ENCODE measurements around the gene RAPGEF4. TPM values are rescaled to one million over a fixed set of nuclear protein-coding genes. Genes with fewer than 3 reads are reported as not detected.

RAPGEF4 gene
- total RNA-seq, 3 donors from 2014 or later = 1.2 to 2.8 (median 2.2) TPM

- intact Hi-C loops (cut with DNase I, micrococcal nuclease) = no loop called here
- TF ChIP-seq, protein P1, sequence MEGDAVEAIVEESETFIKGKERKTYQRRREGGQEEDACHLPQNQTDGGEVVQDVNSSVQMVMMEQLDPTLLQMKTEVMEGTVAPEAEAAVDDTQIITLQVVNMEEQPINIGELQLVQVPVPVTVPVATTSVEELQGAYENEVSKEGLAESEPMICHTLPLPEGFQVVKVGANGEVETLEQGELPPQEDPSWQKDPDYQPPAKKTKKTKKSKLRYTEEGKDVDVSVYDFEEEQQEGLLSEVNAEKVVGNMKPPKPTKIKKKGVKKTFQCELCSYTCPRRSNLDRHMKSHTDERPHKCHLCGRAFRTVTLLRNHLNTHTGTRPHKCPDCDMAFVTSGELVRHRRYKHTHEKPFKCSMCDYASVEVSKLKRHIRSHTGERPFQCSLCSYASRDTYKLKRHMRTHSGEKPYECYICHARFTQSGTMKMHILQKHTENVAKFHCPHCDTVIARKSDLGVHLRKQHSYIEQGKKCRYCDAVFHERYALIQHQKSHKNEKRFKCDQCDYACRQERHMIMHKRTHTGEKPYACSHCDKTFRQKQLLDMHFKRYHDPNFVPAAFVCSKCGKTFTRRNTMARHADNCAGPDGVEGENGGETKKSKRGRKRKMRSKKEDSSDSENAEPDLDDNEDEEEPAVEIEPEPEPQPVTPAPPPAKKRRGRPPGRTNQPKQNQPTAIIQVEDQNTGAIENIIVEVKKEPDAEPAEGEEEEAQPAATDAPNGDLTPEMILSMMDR (IDR thresholded peaks at IDR 0.05) = no peak
Observed at GRCh38 chr2:172861656-172862476, 126.2 kb downstream of the RAPGEF4 start.

DNA sequence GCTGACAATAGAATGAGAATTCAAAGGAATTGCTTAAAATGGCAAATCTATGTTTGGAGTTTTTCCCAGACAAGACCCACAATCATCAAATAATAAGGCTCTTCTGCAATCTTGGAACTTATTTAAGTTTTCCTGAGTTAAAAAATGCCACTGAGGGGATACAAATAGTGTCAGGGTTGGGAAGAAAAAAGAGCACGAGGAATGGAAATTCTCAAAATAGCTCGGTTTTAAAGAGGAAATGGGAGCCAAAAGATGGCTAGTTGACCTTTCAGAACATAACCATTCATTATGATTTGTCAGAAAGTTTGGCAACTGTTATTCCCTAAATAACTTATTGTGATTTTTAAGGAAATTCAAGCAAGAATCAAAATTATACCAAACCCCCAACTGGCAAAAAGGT is 127.7 kb downstream of the RAPGEF4 start:
- DNase-seq (no peak), ATAC-seq (no peak)
- TF ChIP-seq, protein P1 (IDR thresholded peaks at IDR 0.05) = no peak
- intact Hi-C loops (cut with DNase I, micrococcal nuclease) = no loop called here
- H3K9me3 ChIP-seq = no peaks in the 10 kb centered on the region
- H3K4me3 ChIP-seq = no peak overlapping the region
- no peaks in the 10 kb centered on the region for H3K36me3 ChIP-seq (ENCODE audit: low read depth)
- no peaks in the 10 kb centered on the region for H3K4me1 ChIP-seq (ENCODE audit: low read depth)

More at GRCh38 chr2:172861656-172862476, 126.2 kb downstream of the RAPGEF4 start:
- H3K9me3 ChIP-seq = no peaks in the 10 kb centered on the region
- no peak overlapping the region for H3K4me3 ChIP-seq
- H3K36me3 ChIP-seq (ENCODE audit: low read depth) = no peaks in the 10 kb centered on the region
- H3K4me1 ChIP-seq (ENCODE audit: low read depth) = no peaks in the 10 kb centered on the region
- ATAC-seq (no peak), DNase-seq (no peak)

DNA sequence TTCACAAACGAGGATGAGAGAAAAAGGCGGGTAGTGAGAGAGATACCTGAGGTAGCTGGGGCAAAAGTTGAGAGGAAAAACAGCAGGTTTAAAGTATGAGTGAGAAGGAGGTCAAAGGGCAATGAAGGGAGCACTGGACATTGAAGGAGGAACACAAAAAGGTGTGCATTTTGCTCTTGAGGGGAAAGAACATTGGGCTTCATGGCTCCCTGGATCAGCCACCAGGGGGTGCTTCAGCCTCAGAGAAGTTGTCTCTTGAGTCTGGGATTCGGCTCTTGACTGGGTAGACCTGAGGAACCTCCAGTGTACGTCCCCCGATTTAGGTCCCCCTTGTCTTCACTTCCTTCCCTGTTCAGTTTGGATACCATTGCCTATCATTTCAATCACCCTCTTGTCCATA is 128.5 kb downstream of the RAPGEF4 start:
- no peak overlapping the region for H3K4me3 ChIP-seq
- intact Hi-C loops (cut with DNase I, micrococcal nuclease) = loop anchor here in 1 of 2 donors (2.0 kb wide), 1 partner anchor 69 kb away; no protein-coding TSS in a partner anchor
- H3K4me1 ChIP-seq (ENCODE audit: low read depth) = no peaks in the 10 kb centered on the region
- no peaks in the 10 kb centered on the region for H3K36me3 ChIP-seq (ENCODE audit: low read depth)
- peak; percentile 54 for ATAC-seq
- H3K9me3 ChIP-seq = no peaks in the 10 kb centered on the region
- peak in 2 of 3 donors; percentile 66 to 72 for DNase-seq
- TF ChIP-seq, protein P1 (IDR thresholded peaks at IDR 0.05) = peak; percentile 42

DNA sequence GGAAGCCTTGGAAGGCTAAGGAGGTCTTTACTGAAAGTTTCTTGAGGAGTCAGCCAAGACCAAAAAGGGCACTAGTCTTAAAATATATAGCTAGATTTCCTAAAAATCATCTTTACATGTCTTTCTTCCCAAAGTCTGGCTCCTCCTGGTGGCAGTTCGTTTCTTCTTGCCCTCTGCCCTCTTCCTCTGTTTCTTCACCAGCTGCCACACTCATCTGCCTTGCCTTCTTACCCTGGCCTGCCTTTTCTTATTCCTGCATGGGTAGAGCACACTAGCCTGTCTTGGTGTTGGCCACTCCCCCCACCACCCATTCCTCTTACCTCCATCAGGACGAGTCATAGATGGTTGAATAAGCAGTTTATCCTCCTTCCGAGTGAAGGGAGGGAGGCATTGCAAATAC is 129.8 kb downstream of the RAPGEF4 start:
- no peaks in the 10 kb centered on the region for H3K9me3 ChIP-seq
- intact Hi-C loops (cut with DNase I, micrococcal nuclease) = loop anchor here (2.0 to 5.0 kb wide), 2 partner anchors 67 kb away; no protein-coding TSS in a partner anchor
- H3K4me3 ChIP-seq = no peak overlapping the region
- TF ChIP-seq, protein P1 (IDR thresholded peaks at IDR 0.05) = no peak
- no peaks in the 10 kb centered on the region for H3K36me3 ChIP-seq (ENCODE audit: low read depth)
- H3K4me1 ChIP-seq (ENCODE audit: low read depth) = no peaks in the 10 kb centered on the region
- ATAC-seq = no peak
- peak in 1 of 3 donors; percentile 12 for DNase-seq

DNA sequence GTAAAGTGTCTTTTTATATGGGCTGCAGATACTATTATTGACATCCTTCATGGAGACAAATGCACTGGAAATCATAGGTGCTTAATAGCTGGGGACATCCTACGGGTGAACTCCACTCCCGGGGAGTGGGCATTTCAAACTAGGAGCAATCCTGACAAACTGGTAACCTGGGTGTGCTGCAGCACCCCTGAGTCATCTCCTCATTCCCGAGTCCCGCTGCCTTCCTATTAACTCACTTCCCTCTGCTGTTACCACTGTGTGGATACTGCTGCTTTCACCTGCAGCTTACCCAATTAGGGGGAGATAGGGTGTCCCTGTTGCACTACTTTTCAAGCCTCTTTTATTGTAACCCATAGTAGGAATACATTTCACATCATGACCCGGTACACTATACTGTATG is 134.2 kb downstream of the RAPGEF4 start:
- DNase-seq (no peak), ATAC-seq (no peak)
- intact Hi-C loops (cut with DNase I, micrococcal nuclease) = loop anchor here in 1 of 2 donors (5.0 kb wide), 1 partner anchor 62 kb away; no protein-coding TSS in a partner anchor
- TF ChIP-seq, protein P1 (IDR thresholded peaks at IDR 0.05) = no peak
- Histone ChIP-seq H3K4me3 (no peak overlapping the region), H3K4me1 (ENCODE audit: low read depth) (no peaks in the 10 kb centered on the region), H3K9me3 (no peaks in the 10 kb centered on the region), H3K36me3 (ENCODE audit: low read depth) (no peaks in the 10 kb centered on the region)

Data from mucosa of descending colon (tissue), 3 donors.